ENCODE data around the gene RIMS4.

RIMS4 gene

GRCh38 chr20:44810391-44811149, at the start of gene RIMS4:
Gene RIMS4 (minus strand): TSS chr20:44810546. CDS start chr20:44810271, 275 bp downstream.
- no peak for DNase-seq (ENCODE audit: low read depth in 2 of 3, low spot score in 2 of 3)

- DNase-seq (ENCODE audit: low read depth in 2 of 3, low spot score in 2 of 3) = no peak
Observed at GRCh38 chr20:44858606-44859360, 48.4 kb upstream of the RIMS4 start.

GRCh38 chr20:44856856-44857448, 46.6 kb upstream of the RIMS4 start:
- DNase-seq (ENCODE audit: low read depth in 2 of 3, low spot score in 2 of 3) = no peak

GRCh38 chr20:44856442-44856841, 46.1 kb upstream of the RIMS4 start:
- no peak for DNase-seq (ENCODE audit: low read depth in 2 of 3, low spot score in 2 of 3)

DNA sequence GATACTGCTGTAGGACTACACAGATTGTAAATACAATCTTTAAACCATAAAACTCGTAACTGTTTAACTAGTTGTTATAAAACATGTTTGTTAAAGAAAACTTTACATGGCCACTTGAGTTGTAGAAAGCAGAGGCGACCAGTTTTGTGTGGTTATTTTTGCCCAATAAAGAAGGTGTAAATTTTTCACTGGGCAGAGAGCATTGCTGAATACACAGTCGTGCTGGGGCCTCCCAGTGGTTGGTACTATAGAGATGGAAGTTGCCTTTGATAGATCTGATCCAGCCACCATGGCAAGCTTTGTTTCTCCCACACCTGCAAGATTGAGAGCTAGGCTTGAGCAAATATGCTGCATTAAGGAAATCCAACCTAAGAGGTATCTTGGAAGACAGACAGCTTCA, 41.2 kb upstream of the RIMS4 start:
- DNase-seq (ENCODE audit: low read depth in 2 of 3, low spot score in 2 of 3) = no peak

- no peak for DNase-seq (ENCODE audit: low read depth in 2 of 3, low spot score in 2 of 3)
Observed at GRCh38 chr20:44850837-44851236, 40.5 kb upstream of the RIMS4 start.

DNA sequence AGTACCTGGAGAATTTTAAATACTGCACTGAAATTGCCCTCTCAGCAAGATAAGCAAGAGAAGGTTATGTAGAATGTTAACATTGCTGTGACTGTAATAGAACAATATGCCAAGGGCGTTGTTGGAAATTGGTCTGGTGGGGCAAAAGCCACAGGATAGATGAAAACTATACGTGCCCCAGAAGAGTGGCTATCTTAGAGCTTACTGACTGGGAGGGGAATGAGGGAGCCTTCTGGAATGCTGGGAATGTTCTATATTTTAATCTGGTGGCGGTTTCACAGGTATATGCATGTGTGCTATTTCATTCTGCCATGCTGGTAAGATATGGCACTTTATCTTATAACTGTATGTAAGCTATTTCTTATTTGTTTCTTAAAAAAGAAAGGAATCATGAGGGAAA, 39.9 kb upstream of the RIMS4 start:
- no peak for DNase-seq (ENCODE audit: low read depth in 2 of 3, low spot score in 2 of 3)

DNA sequence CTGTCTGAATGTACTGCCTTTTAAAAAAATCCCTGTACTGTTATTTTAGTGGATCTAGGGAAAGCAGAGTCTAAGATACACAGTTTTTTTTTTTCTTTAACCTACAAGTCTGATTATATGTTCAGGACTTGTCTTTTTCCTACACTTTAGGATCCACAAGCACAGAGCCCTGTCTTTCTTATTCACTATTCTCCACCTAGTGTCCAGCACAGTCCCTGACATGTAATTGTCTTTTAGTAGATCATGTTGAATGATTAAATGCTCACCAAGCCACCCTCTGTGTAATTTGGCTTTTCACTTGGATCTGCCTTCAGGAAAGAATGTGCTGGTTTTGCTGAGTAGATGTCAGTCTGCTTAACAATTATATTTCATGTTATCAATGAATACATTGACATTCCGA, 39.4 kb upstream of the RIMS4 start:
- DNase-seq (ENCODE audit: low read depth in 2 of 3, low spot score in 2 of 3) = no peak

DNA sequence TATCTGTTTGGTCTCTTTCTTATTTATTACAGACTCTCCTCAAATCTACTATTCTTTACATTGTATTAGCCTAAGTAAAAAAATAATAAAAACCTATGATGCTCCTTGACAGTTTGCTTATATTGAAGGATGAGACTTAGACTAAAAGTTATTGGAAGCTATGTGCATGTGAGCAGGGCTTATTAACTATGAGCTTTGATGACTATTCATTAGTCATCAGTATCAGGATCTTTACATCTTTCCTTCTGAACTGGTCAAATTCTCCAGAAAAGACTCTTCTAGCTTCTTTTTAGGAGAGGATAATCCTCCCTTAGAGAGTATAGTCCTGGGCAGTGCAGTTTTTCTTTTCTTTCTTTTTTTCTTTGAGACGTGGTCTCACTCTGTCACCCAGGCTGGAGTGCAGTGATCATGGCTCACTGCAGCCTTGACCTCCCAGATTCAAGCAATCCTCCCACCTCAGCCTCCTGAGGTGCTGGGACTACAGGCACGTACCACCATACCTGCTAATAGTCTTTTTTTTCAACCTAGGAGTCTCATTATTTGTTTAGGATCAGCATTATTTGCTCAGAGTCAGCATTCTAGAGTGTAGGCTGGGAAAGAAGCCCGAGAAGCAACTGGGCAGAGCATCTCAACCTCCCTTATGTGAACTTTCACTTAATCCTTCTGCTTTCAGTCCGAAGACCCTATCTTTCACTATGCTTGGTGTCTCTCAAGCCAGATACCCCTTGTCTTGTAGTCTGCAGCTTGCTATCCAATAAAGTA, 38.1 kb upstream of the RIMS4 start:
- no peak for DNase-seq (ENCODE audit: low read depth in 2 of 3, low spot score in 2 of 3)

GRCh38 chr20:44843876-44844275, 33.5 kb upstream of the RIMS4 start:
- DNase-seq (ENCODE audit: low read depth in 2 of 3, low spot score in 2 of 3) = no peak

- no peak for DNase-seq (ENCODE audit: low read depth in 2 of 3, low spot score in 2 of 3)
Observed at GRCh38 chr20:44841955-44842354, 31.6 kb upstream of the RIMS4 start.

- no peak for DNase-seq (ENCODE audit: low read depth in 2 of 3, low spot score in 2 of 3)
Observed at GRCh38 chr20:44840826-44841225, 30.5 kb upstream of the RIMS4 start.

- no peak for DNase-seq (ENCODE audit: low read depth in 2 of 3, low spot score in 2 of 3)
Observed at GRCh38 chr20:44839481-44839880, 29.1 kb upstream of the RIMS4 start.

- DNase-seq (ENCODE audit: low read depth in 2 of 3, low spot score in 2 of 3) = no peak
Observed at GRCh38 chr20:44838521-44838920, 28.2 kb upstream of the RIMS4 start.

GRCh38 chr20:44837946-44838345, 27.6 kb upstream of the RIMS4 start:
- no peak for DNase-seq (ENCODE audit: low read depth in 2 of 3, low spot score in 2 of 3)

DNA sequence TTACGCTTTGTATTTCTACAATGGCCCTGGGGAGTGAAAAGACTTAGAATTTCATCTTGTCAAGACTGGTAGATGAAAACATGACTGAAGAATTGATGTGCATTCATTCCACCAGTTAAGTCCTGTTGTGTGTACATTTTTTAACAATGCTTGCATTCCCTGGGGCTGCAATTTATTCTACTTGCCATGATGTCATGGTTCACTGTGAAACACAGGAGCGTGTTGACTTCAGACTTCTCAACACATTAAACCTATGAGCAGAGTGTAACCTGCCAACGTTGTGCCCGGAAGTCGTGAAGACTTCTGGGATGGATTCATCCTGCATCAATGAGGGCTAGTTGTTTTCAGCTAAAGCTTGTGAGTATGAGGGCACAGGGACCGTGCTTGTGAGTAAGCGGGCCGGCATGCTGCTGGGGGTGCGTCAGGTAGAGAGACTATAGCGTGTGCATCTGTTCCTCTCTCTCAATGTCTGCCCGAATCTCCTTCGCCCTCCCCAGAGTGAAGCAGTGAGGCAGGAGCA, 26.3 kb upstream of the RIMS4 start:
- DNase-seq (ENCODE audit: low read depth in 2 of 3, low spot score in 2 of 3) = no peak

DNA sequence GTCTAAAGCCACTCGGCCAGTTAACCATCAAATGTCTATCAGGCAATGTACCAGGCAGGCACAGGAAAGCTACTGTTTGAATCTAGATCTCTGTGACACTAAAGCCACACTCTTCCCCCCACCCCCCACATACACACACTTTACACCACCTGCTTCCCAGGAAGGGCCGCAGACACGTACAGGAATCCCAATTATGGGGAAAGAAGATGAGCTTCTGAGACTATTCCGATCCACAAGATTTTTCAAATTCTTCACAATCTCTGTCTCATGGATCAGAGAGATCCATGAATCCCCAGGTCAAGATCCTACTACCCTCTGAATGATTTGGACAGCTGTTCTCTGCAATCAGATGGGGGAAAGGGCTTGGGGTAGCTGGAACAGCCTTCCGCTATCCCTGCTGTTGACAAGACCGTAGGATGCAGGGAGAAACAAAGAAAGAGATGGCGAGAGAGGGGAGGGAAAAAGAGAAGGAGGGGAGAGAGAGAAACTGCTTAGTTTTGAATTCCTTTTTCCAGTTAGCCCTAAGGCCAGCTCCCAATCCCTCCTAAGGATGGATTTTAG, 25.4 kb upstream of the RIMS4 start:
- DNase-seq (ENCODE audit: low read depth in 2 of 3, low spot score in 2 of 3) = no peak

DNA sequence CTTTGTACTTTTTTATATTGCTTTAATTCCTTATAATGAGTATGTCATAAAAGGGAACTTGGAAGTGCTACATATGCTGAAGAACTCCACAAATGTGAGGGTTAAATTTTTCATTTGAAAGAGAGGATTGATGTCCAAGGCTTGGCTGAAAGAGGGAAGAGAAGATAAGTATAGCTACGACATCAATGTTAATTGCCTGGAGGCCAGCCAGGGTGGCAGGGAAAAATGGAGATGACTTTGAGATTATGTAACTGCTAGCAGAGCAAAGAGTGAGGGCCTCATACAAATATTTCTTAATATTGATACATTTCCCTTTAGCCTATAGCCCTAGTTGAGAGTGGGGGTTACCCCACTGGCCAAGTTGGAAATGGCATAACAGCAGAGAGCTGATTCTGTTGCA, 24.8 kb upstream of the RIMS4 start:
- no peak for DNase-seq (ENCODE audit: low read depth in 2 of 3, low spot score in 2 of 3)

DNA sequence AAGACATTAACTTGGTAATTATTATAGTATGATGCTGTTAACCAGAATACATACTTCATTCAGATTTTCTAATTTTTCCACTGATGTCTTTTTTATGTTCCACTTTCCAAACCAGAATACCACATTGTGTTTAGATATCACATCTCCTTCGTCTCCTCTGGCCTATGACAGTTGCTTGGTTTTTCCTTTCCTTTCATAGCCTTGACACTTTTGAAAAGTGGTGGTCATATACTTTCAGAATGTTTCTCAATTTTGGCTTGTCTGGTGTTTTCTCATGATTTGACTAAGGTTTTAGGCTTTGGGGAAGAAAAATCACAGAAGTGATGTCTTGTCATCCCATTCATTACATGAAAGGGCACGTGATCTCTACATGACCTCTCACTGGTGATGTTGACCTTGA, 24.3 kb upstream of the RIMS4 start:
- DNase-seq (ENCODE audit: low read depth in 2 of 3, low spot score in 2 of 3) = no peak

DNA sequence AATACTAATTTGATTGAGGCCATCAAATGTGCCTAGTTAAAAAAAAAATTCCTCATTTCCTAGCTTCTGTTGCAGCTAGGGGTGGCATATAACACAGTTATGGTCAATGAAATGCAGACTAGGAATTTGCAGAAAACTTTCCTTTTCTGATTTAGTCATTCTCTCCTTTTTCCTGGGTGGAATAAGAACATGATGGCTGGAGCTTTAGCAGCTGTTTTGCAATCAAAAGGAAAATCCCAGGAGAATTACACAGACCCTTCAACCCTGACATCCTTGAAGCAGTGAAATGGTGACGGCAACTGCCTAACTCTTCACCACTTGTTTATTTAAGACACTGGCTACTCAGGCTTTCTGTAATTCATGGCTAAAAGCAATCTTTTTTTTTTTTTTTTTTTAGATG, 23.1 kb upstream of the RIMS4 start:
- DNase-seq (ENCODE audit: low read depth in 2 of 3, low spot score in 2 of 3) = no peak

DNA sequence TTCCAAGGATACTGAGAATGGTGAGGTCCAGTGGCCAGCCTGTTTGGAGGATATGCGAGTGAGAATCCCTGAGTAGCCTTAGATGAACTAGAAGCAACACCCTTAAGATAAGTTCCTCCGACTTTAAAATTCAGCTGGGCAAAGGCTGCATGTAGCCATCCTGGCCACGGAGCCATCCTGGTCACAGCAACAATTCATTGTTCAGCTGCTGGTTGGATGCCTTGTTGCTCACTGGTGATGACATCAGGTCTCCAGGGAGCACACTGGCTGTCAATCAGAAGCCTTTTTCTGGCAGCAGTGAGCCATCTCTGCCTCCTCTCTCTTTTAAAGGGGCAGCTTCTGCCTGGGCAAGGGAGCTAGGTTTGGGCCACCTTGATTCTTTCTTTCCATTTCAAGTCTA, 22.4 kb upstream of the RIMS4 start:
- no peak for DNase-seq (ENCODE audit: low read depth in 2 of 3, low spot score in 2 of 3)
